GM12875 (cell line): ENCODE data around the gene SERTAD4.

Experiments
- H3K4me3 ChIP-seq: one replicate; pipeline ENCODE4 v1.5.1; 2011; ENCODE audit warnings: low read depth, low read length, control low read depth
- TF ChIP-seq, protein P1 (sequence below): IDR thresholded peaks from 2 replicates; pipeline ENCODE4 v1.5.1; 2011; ENCODE audit warnings: low read depth, mild to moderate bottlenecking, control low read depth, inconsistent platforms, low read length, moderate library complexity, borderline replicate concordance; ENCODE audit not compliant: insufficient read depth

Gene SERTAD4

DNA sequence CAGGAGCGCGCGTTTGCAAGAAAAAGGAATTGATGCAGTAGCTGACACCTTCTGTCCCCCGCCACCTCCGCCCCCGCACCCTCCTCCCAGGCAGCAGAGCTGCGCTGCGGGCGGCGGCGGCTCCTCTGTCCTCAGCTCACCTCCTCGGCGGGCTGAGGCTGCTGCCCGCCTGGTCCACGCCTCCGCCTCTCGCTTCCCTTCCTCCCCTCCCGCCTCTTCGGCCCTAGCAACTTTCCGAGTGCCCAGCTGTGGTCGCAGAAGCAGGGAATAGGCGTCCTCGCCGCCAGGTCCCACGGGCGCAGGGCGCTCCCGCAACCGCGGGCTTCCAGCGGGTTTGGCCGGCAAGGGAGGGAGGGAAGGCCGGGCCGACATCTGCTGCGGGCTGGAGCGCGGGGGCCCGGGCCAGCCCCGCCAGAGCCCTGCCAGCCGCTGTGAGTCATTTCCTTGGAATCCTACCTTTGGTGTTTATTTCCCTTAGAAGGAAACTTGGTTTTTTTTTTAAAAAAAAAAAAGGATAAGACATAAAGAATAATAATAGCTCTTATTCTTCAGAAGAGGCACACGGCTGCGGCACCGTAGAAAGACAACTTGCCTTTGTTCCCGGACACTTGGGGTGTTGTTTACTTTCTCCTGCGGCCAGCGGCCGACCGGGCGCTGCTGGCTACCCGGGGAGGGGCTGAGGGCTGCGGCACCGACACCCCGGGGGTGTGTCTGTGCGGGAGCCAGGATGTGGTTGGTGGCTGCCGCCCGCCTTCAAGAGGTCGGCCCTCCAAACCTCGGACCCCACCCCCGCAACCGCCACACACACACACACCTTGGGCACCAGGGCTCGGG, 1.1 kb downstream of the SERTAD4 start:
- no peak overlapping the region for H3K4me3 ChIP-seq
- TF ChIP-seq, protein P1, sequence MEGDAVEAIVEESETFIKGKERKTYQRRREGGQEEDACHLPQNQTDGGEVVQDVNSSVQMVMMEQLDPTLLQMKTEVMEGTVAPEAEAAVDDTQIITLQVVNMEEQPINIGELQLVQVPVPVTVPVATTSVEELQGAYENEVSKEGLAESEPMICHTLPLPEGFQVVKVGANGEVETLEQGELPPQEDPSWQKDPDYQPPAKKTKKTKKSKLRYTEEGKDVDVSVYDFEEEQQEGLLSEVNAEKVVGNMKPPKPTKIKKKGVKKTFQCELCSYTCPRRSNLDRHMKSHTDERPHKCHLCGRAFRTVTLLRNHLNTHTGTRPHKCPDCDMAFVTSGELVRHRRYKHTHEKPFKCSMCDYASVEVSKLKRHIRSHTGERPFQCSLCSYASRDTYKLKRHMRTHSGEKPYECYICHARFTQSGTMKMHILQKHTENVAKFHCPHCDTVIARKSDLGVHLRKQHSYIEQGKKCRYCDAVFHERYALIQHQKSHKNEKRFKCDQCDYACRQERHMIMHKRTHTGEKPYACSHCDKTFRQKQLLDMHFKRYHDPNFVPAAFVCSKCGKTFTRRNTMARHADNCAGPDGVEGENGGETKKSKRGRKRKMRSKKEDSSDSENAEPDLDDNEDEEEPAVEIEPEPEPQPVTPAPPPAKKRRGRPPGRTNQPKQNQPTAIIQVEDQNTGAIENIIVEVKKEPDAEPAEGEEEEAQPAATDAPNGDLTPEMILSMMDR, result no peak

DNA sequence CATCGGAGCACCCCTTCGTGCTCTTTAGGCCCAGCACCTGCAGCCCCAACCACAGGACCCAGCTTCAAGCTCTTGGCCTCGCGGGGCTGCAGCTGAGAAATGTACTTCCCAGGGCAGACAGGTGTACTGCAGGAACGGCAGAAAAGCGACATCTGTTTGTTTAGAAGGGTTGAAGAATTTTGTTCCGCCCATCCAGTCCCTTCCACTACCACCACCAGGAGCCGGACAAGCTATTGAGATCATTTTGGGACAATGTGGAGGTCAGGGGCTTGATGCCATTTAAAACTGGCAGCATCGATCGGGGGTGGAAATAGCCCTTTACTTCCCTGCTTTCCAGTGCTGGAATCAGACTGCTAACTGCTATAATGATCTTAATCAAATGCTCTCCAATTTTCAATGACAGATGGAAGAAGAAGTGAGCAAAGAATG, 1.7 kb downstream of the SERTAD4 start:
- H3K4me3 ChIP-seq, result no peak overlapping the region
- TF ChIP-seq, protein P1, result no peak

DNA sequence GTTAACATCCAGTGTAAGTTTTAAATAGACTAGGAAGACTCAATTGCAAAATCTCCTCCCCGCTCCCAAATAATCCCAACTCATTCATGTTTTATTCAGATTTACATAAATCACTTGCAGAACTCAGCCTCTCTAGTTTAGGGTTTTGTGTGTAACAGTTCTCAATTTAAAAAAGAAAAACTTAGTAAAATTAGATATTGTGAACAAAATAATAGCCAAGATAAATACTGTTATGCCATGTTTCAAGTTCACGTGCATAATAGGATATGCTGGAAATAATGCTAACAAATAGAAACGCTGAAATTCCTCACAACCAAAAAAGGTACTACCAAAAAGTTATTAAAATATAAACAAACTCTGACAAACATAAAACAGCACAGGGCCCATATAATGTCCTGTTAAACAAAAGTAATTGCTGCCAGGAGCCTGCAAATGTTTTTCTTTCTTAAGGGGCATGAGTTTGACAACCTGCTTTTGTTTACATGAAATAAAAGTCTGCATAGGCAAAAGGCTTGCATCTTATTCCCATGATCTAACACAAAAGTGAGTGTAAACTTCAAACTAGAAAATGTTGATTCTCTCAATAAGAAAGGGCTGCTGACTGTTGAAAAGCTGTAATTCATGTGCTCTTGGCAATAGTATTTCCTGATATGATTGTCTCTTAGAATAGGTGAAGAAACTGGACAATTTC, 2.9 kb downstream of the SERTAD4 start:
- H3K4me3 ChIP-seq, result no peak overlapping the region
- TF ChIP-seq, protein P1, result no peak

DNA sequence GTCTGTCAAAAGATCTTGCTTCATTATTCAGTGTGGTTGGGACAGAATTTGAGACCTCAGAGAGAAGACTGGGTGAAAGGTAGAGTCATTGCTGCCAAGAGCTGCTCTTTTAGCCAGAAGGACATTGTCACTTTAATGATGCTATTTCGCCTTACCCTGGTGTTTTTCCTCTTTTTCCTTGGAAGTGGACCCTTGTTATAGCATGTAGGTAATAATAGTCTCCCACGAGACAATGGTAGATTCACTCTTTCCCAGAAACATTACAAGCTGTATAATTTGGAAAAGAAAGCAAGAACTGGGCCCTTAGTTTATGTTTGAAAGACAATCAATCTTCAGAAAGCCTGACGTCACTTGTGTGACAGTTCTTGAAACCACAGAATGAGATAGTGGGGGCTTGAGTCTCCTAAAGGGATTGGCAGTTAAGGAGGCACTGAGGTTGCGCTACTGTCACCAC, 3.8 kb downstream of the SERTAD4 start:
- TF ChIP-seq, protein P1, result no peak

DNA sequence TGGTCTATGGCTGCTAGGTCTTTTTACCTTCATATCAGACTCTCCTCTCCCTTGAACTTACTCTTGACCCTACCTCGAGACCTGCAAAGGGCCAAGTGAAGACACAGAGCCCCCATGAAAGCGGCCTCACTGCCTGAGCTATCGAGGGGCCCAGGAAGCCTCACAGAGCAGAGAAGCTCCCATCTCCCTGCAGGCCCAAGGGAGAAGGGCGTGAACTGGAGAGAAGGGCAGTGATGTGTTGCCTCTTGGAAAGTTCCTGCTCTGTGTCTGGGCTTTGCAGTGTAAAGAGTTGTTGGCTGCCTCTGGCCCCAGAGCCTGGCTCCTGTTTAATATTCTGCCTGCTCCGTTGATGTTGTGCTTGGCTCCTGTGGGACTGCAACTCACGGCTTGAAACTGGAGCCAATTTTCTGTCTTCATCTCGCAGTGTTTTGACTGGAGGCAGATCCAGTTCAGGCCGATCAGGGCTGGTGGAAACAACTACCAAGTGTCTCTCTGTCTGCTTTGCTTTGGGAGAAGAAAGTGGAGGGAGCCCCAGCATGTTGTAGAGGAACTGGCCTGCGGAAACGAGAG, 4.3 kb downstream of the SERTAD4 start:
- TF ChIP-seq, protein P1, result no peak
- no peak overlapping the region for H3K4me3 ChIP-seq

More for the DNA sequence above, 3.8 kb downstream of the SERTAD4 start:
- no peak overlapping the region for H3K4me3 ChIP-seq

DNA sequence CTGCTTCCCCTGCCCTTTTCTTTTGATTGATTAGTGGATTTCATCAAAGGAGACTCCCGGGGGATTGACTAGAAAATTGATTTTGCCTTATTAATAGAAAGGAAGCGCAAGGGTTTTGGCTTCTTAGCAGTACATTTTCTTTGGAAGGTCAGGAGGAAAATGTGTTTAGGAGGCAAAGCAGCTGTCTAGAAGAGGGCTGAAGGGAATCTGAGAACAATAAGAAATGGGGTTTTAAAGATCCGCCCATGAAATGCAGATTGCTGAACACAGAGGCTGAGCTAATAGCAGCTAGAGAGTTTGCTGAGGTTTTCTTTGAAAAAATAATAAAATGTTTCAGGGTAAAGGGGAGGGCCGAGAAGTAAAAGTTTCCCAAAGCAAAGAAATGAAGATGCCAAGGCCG, 4.9 kb downstream of the SERTAD4 start:
- TF ChIP-seq, protein P1, result no peak
- no peak overlapping the region for H3K4me3 ChIP-seq
